ENCODE data around the gene PAIP2.

Gene PAIP2

DNA sequence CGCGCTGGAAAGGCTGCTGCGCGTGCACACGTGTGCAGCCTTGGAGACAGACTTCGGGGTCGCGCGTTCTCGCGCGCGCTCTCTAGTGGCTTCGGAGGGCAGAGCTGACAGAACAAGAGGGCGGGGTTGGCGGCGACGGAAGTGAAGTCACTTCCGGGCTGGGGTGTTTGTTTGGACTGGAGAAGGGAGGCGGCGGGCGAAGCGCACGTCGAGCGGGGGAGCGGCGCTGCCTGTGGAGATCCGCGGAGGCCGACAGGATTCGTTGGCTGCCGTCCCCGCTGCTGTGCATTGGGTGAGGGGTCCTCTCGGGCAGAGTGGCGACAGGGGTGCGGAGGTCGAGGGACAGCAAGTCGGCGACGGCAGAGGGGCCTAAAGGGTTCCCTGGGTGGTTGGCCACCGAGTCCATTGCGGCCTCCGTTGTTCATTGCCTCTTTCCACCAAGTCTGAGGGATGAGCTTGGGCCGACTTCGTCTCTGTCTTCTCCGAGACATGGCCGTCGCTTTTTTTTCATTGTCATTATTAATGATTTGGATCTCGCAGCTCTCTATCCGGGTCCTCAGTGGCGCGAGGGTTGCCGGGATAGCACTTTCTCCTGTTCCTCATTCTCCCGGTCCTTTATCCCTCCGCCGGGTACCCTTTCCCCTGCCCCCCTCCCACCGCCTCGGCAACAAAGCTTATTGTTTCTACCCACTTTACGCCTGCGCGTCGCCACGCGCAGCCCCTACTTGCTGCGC lies at the start of gene PAIP2:
Gene PAIP2 (plus strand): TSS at position 166 of the 734 bp plus-strand sequence. CDS start 21,931 bp downstream, outside the sequence.
- in situ Hi-C loops (cut with MboI; ENCODE audit: low sequenced_read_pairs): no loop called here
- peak; percentile 96 to 99 for DNase-seq (ENCODE audit: low spot score in 2 of 2)
- H3K36me3 ChIP-seq (replicated peaks): peaks cover 8% of the 10 kb centered on the region; the same call in 1 of the 2 replicates
- H3K27me3 ChIP-seq (ENCODE audit: low read depth): no peaks in the 10 kb centered on the region
- H3K9me3 ChIP-seq: no peaks in the 10 kb centered on the region
- H3K4me3 ChIP-seq: peak within 1 kb of the TSS; percentile 87
- H3K4me1 ChIP-seq: peaks cover 13% of the 10 kb centered on the region

DNA sequence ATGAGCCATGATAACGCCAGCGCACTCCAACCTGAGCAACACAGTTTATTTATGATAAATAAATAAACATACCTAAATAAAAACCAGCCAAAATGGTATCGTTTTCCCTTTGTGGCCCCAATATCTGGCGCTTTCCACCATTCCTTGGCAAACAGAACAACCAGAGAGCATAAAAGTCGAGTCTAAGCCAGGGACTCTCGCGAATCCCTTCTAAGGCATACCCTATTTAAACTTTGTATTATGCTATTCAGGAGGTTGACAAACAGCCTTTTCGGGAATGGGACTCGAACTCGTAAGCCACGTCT lies 48.5 kb upstream of the PAIP2 start:
- H3K9me3 ChIP-seq: no peaks in the 10 kb centered on the region
- H3K36me3 ChIP-seq (replicated peaks): peaks cover 14% of the 10 kb centered on the region
- H3K27me3 ChIP-seq (ENCODE audit: low read depth): no peaks in the 10 kb centered on the region
- H3K4me1 ChIP-seq: peaks cover 28% of the 10 kb centered on the region
- DNase-seq (ENCODE audit: low spot score in 2 of 2): no peak
- in situ Hi-C loops (cut with MboI; ENCODE audit: low sequenced_read_pairs): no loop called here
- peak overlapping the region; percentile 97 for H3K4me3 ChIP-seq

DNA sequence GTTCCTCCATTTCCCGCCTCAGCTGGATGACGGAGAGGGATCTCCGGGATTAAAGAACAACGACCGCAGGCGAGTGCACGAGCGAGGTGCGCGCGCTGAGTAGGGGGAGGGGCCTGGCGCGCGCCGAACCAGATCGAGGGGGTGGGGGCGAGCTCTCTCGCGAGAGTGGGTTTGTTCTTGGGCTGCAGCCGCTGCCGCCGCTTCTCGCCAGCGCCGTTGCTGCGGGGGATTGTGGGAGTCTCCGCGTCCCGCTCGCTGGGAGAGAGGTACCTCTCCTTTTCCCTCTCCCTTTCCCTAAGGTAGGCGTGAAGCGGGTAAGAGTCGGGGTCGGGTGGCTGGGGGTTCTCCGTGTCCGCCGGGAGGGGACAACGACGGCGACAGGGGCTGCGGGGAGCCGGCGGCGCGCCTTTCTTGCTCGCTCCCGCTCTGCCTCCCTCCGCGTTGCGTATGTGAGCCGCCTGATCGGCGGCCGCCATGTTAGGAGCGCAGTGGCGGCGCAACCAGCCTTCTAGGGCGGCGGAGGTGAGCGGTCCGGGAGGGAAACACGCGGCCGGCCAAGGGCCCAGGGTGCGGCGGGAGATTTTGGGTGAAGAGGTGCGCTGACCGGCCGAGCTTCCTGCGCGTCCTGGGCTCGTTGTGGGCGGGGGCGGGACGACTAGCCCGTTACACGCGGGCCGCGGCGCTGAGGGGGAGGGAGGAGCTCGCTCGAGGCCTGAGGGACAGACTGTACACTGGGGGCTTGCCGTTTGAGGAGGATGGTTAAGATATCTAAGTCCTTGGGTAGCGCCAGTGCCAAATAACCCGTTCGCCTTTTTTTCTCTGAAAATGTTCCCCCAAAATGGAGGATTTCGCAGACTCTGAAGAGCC lies 47.9 kb upstream of the PAIP2 start, which contains the start of gene MATR3:
Gene MATR3 (plus strand): TSS at position 234 of the 867 bp plus-strand sequence. CDS start 13,676 bp downstream, outside the sequence.
- Histone ChIP-seq H3K4me1 (peaks cover 29% of the 10 kb centered on the region), H3K9me3 (no peaks in the 10 kb centered on the region), H3K36me3 (replicated peaks) (peaks cover 14% of the 10 kb centered on the region), H3K4me3 (peak within 1 kb of the TSS; percentile 97), H3K27me3 (ENCODE audit: low read depth) (no peaks in the 10 kb centered on the region)
- DNase-seq (ENCODE audit: low spot score in 2 of 2): peak; percentile 91 to 97
- in situ Hi-C loops (cut with MboI; ENCODE audit: low sequenced_read_pairs): no loop called here

GRCh38 chr5:139294374-139295165 lies 47.1 kb upstream of the PAIP2 start:
- no peaks in the 10 kb centered on the region for H3K27me3 ChIP-seq (ENCODE audit: low read depth)
- H3K36me3 ChIP-seq (replicated peaks): peaks cover 14% of the 10 kb centered on the region
- peak; percentile 65 to 89 for DNase-seq (ENCODE audit: low spot score in 2 of 2)
- H3K9me3 ChIP-seq: no peaks in the 10 kb centered on the region
- peaks cover 29% of the 10 kb centered on the region for H3K4me1 ChIP-seq
- peak overlapping the region; percentile 97 for H3K4me3 ChIP-seq
- in situ Hi-C loops (cut with MboI; ENCODE audit: low sequenced_read_pairs): no loop called here

GRCh38 chr5:139295346-139296057 lies 46.2 kb upstream of the PAIP2 start:
- no peaks in the 10 kb centered on the region for H3K9me3 ChIP-seq
- H3K4me1 ChIP-seq: peaks cover 31% of the 10 kb centered on the region
- DNase-seq (ENCODE audit: low spot score in 2 of 2): no peak
- H3K36me3 ChIP-seq (replicated peaks): peaks cover 12% of the 10 kb centered on the region
- in situ Hi-C loops (cut with MboI; ENCODE audit: low sequenced_read_pairs): no loop called here
- H3K27me3 ChIP-seq (ENCODE audit: low read depth): no peaks in the 10 kb centered on the region
- H3K4me3 ChIP-seq: peak overlapping the region; percentile 97

DNA sequence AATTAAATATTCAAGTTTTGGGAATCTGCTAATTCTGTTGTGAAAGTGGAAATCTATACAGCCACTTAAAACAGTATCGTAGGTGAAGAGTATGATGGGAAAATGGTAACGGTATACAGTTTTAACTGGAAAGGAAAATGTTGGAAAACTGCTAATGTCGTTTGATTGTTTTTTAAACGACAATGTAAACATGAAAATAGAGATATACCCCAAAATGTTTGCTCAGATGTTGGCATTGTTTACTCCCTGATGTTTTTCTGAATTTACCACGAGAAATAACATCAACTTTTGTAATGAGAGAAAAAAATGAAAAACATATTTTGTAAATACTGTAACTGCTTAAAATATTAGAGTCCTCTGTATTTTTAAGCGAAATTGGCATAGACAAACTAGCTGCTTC lies 45.5 kb upstream of the PAIP2 start:
- H3K4me3 ChIP-seq: peak overlapping the region; percentile 97
- no peaks in the 10 kb centered on the region for H3K27me3 ChIP-seq (ENCODE audit: low read depth)
- H3K36me3 ChIP-seq (replicated peaks): peaks cover 11% of the 10 kb centered on the region
- in situ Hi-C loops (cut with MboI; ENCODE audit: low sequenced_read_pairs): no loop called here
- DNase-seq (ENCODE audit: low spot score in 2 of 2): no peak
- H3K4me1 ChIP-seq: peaks cover 32% of the 10 kb centered on the region
- no peaks in the 10 kb centered on the region for H3K9me3 ChIP-seq

DNA sequence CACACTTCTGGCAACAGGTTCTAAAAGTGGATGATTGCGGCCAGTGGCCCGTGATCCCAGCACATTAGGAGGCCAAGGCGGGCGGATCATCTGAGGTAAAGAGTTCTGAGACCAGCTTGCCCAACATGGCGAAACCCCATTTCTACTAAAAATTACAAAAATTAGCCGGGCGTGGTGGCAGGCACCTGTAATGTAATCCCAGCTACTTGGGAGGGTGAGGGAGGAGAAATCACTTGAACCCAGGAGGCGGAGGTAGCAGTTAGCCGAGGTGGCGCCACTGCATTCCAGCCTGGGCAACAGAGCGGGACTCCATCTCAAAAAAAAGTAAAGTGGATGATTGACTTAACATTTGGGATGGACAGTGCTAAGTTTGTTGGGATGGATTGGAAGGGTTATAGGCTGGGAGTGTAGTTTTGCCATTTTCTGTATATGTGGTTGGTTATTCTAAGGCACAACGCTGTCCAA lies 44.8 kb upstream of the PAIP2 start:
- Histone ChIP-seq H3K4me3 (no peak overlapping the region), H3K9me3 (no peaks in the 10 kb centered on the region), H3K27me3 (ENCODE audit: low read depth) (no peaks in the 10 kb centered on the region), H3K36me3 (replicated peaks) (peaks cover 8% of the 10 kb centered on the region), H3K4me1 (peaks cover 39% of the 10 kb centered on the region)
- DNase-seq (ENCODE audit: low spot score in 2 of 2): no peak
- in situ Hi-C loops (cut with MboI; ENCODE audit: low sequenced_read_pairs): no loop called here

GRCh38 chr5:139297439-139298133 lies 44.1 kb upstream of the PAIP2 start:
- no peak for DNase-seq (ENCODE audit: low spot score in 2 of 2)
- Histone ChIP-seq H3K27me3 (ENCODE audit: low read depth) (no peaks in the 10 kb centered on the region), H3K4me3 (no peak overlapping the region), H3K4me1 (peaks cover 41% of the 10 kb centered on the region), H3K9me3 (no peaks in the 10 kb centered on the region), H3K36me3 (replicated peaks) (peaks cover 8% of the 10 kb centered on the region)
- in situ Hi-C loops (cut with MboI; ENCODE audit: low sequenced_read_pairs): no loop called here

- H3K36me3 ChIP-seq (replicated peaks): peaks cover 8% of the 10 kb centered on the region
- DNase-seq (ENCODE audit: low spot score in 2 of 2): no peak
- H3K4me1 ChIP-seq: peaks cover 39% of the 10 kb centered on the region
- H3K4me3 ChIP-seq: no peak overlapping the region
- in situ Hi-C loops (cut with MboI; ENCODE audit: low sequenced_read_pairs): no loop called here
- no peaks in the 10 kb centered on the region for H3K9me3 ChIP-seq
- no peaks in the 10 kb centered on the region for H3K27me3 ChIP-seq (ENCODE audit: low read depth)
Observed at GRCh38 chr5:139298242-139298641, 43.4 kb upstream of the PAIP2 start.

DNA sequence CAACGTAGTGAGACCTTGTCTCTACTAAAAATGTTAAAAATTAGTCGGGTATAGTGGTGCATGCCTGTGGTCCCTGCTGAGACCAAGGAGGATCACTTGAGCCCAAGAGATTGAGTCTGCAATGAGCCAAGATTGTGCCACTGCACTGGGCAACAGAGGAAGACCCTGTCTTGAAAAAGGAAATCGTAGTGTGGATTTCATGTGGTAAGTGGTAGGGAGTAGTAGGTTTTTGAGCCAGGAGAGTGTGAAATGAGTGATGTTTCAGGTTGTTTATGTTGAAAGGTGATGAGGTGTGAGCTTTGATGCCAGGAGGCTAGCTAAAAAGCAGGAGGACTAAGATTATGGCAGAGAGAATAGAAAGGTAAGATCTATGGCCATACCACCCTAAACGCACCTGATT lies 42.2 kb upstream of the PAIP2 start:
- Histone ChIP-seq H3K36me3 (replicated peaks) (peaks cover 3% of the 10 kb centered on the region; the same call in 1 of the 2 replicates), H3K9me3 (no peaks in the 10 kb centered on the region), H3K27me3 (ENCODE audit: low read depth) (no peaks in the 10 kb centered on the region), H3K4me3 (no peak overlapping the region), H3K4me1 (peaks cover 47% of the 10 kb centered on the region)
- DNase-seq (ENCODE audit: low spot score in 2 of 2): no peak
- in situ Hi-C loops (cut with MboI; ENCODE audit: low sequenced_read_pairs): no loop called here

DNA sequence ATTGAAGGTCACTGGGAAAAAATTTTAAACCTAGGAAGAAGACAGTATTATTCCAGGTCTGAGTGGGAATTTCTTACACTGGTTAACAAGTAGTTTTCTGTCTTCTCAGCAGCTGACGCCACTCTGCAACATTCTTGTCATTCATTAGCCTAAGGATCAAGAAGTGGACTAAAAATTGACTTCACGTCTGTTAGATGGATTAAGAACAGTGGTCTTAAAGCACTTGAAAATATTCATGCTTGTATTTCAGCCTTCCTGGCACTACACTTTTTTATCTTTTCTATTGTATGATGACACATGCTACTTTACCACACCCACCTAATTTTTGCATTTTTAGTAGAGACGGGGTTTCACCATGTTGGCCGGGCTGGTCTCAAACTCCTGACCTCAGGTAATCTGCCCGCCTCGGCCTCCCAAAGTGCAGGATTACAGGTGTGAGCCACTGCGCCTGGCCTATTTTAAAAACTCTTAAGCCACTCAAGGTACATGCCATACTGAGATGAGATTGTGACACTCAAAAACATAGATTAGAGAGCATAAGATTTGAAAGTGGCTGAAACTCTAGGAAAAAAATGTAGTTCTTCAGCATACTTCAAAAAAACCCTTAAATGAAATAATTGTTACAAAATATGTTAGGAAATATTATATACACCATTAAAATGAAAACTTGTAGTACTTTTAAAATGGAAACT lies 39.7 kb upstream of the PAIP2 start:
- Histone ChIP-seq H3K36me3 (replicated peaks) (no peaks in the 10 kb centered on the region; the same call in 1 of the 2 replicates), H3K4me3 (no peak overlapping the region), H3K4me1 (peaks cover 40% of the 10 kb centered on the region), H3K27me3 (ENCODE audit: low read depth) (no peaks in the 10 kb centered on the region), H3K9me3 (no peaks in the 10 kb centered on the region)
- DNase-seq (ENCODE audit: low spot score in 2 of 2): no peak
- in situ Hi-C loops (cut with MboI; ENCODE audit: low sequenced_read_pairs): loop anchor here (25.0 kb wide), 1 partner anchor 1115 kb away; the partner anchor contains the start of genes BRD8 and KIF20A

All from HAP-1 (cell line).